NT2/D1 (cell line): ENCODE data around the gene APOA4.

Source experiments
- DNase-seq: peaks from one replicate; pipeline ENCODE4 v3.0.0-alpha.2; 2011; ENCODE audit warnings: low read depth, low spot score
- H3K27me3 ChIP-seq: 2 replicates; pipeline ENCODE4 v1.6.0; 2011; ENCODE audit warnings: mild to moderate bottlenecking; ENCODE audit not compliant: insufficient read length, insufficient read depth
- H3K36me3 ChIP-seq: 2 replicates; pipeline ENCODE4 v1.6.1; 2011; ENCODE audit warnings: mild to moderate bottlenecking, low read length, mixed read lengths; ENCODE audit not compliant: insufficient read depth, insufficient read length
- H3K4me1 ChIP-seq: 2 replicates; pipeline ENCODE4 v1.5.1; 2011; ENCODE audit not compliant: insufficient read depth, insufficient read length
- H3K4me3 ChIP-seq: 2 replicates; pipeline ENCODE4 v1.5.1; 2011; ENCODE audit warnings: low read depth; ENCODE audit not compliant: insufficient read length
- H3K9ac ChIP-seq: 2 replicates; pipeline ENCODE4 v1.6.0; 2011; ENCODE audit warnings: low read depth; ENCODE audit not compliant: insufficient read length
- H3K9me3 ChIP-seq: 2 replicates; pipeline ENCODE4 v1.5.1; 2011; ENCODE audit warnings: mild to moderate bottlenecking, low read length; ENCODE audit not compliant: insufficient read depth
- SUZ12 ChIP-seq: IDR thresholded peaks from 2 replicates; pipeline ENCODE4 v1.6.1; 2011; ENCODE audit not compliant: insufficient read length, insufficient read depth; ENCODE audit errors: extremely low read depth
- YY1 ChIP-seq: IDR thresholded peaks from 2 replicates; pipeline ENCODE4 v1.6.1; 2011; ENCODE audit not compliant: insufficient read length, insufficient read depth
- ZNF274 ChIP-seq: IDR thresholded peaks from 2 replicates; pipeline ENCODE4 v1.6.1; 2011; ENCODE audit warnings: mild to moderate bottlenecking, low read depth, low read length

Gene APOA4

DNA sequence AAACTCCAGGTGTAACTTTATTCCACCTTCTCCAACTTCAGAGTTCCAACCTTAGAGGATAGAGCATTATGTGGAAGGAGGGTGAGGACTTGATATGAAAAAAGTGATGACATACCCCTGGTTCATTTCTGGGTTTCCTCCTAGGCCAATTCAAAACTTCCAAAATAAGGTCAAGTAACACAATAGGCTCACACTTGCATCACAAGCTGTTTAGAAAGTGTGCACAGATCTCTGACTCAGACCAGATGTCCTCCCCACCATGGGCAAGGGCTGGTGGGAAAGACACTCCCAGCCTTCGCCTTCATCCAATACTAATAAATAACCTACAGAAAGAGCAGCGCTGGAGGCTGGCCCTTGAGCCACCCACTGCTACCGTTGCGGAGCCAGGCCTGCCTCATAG, 44.5 kb downstream of the APOA4 start:
- no peaks in the 10 kb centered on the region for H3K4me1 ChIP-seq
- no peak overlapping the region for H3K9ac ChIP-seq
- H3K9me3 ChIP-seq, result no peaks in the 10 kb centered on the region
- no peak overlapping the region for H3K4me3 ChIP-seq
- H3K36me3 ChIP-seq, result peaks cover 59% of the 10 kb centered on the region
- H3K27me3 ChIP-seq, result no peaks in the 10 kb centered on the region
- TF ChIP-seq ZNF274, result no peak
- TF ChIP-seq YY1, result no peak
- no peak for DNase-seq

- DNase-seq, result no peak
- H3K36me3 ChIP-seq, result peaks cover 45% of the 10 kb centered on the region
- no peak overlapping the region for H3K9ac ChIP-seq
- H3K9me3 ChIP-seq, result no peaks in the 10 kb centered on the region
- TF ChIP-seq SUZ12 (no peak), ZNF274 (no peak), YY1 (no peak)
- H3K27me3 ChIP-seq, result no peaks in the 10 kb centered on the region
- no peak overlapping the region for H3K4me3 ChIP-seq
- H3K4me1 ChIP-seq, result no peaks in the 10 kb centered on the region
Observed at GRCh38 chr11:116777056-116777455, 46.0 kb downstream of the APOA4 start.

GRCh38 chr11:116776522-116776984, 46.6 kb downstream of the APOA4 start:
- Histone ChIP-seq H3K9ac (no peak overlapping the region), H3K27me3 (no peaks in the 10 kb centered on the region), H3K4me3 (no peak overlapping the region), H3K4me1 (no peaks in the 10 kb centered on the region), H3K9me3 (no peaks in the 10 kb centered on the region), H3K36me3 (peaks cover 41% of the 10 kb centered on the region)
- no peak for DNase-seq
- no peak for TF ChIP-seq ZNF274
- TF ChIP-seq YY1, result no peak
- TF ChIP-seq SUZ12, result no peak

DNA sequence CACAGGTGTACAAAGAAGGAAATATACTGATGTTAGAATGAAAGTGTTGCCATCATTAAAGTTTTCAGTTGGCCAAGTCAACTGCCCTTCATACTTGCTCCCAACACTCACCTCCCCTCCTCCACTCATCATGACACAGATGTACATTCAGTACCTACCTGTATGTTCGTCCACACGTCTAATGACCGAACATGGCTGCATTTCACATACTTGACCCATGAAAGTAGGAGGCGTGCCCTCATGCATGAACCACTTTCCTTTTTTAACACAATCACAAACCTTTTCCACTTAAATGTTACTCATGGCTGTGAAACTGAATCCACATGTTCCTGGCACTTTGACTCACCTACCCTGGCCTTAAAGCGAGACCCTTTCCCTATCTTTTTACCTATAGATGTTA, 47.1 kb downstream of the APOA4 start:
- no peaks in the 10 kb centered on the region for H3K27me3 ChIP-seq
- no peak for TF ChIP-seq ZNF274
- no peak for TF ChIP-seq SUZ12
- no peak for TF ChIP-seq YY1
- no peak overlapping the region for H3K4me3 ChIP-seq
- peaks cover 38% of the 10 kb centered on the region for H3K36me3 ChIP-seq
- no peak overlapping the region for H3K9ac ChIP-seq
- DNase-seq, result no peak
- no peaks in the 10 kb centered on the region for H3K9me3 ChIP-seq
- H3K4me1 ChIP-seq, result no peaks in the 10 kb centered on the region

GRCh38 chr11:116774661-116775060, 48.4 kb downstream of the APOA4 start:
- H3K4me1 ChIP-seq, result no peaks in the 10 kb centered on the region
- no peaks in the 10 kb centered on the region for H3K9me3 ChIP-seq
- DNase-seq, result no peak
- peaks cover 32% of the 10 kb centered on the region for H3K36me3 ChIP-seq
- TF ChIP-seq SUZ12, result no peak
- TF ChIP-seq YY1, result no peak
- no peak for TF ChIP-seq ZNF274
- H3K4me3 ChIP-seq, result no peak overlapping the region
- H3K27me3 ChIP-seq, result no peaks in the 10 kb centered on the region
- no peak overlapping the region for H3K9ac ChIP-seq

DNA sequence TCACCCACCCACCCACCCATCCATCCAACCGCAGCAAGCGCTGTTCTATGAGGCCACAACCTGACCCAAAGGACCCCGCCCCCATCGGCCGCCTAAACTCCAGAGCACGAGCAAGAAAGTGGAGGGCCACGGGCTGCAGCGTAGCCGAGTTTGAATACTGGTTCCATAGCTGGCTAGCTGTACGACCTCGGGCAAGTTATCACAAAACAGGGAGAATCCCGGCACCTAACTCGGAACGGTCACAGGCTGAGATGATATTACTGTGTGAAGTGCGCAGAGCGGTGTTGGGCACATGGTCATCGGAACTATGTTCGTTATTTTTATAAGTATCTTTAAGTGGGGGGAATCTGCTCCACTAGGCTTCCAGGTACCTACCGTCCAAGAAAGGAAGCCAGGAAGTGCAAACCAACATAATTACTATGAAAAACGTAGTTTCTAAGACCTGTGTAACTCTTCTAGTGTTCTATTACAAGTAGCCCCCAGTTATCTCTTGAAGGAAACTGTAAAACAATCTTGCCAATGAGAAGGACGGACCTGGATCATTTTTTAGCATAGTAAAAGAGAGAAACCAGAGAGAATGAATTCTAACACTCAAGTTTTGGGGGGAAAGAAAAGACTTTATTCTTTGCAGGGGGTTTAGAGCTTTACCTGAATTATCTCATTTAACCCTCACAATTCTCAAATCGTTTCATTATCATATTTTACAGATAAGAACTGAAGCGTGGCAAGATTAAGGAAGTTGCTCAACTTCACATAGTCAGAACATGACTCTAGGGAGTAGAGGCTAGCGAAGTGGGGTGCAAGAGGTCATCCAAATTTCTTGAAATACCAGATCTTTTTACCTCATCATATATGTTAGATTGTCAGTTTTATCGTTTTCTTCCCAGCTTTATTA, 49.7 kb downstream of the APOA4 start:
- TF ChIP-seq ZNF274 (no peak), SUZ12 (no peak), YY1 (no peak)
- H3K9ac ChIP-seq, result peak overlapping the region; percentile 44
- peak overlapping the region; percentile 80 for H3K4me3 ChIP-seq
- peaks cover 29% of the 10 kb centered on the region for H3K36me3 ChIP-seq
- no peaks in the 10 kb centered on the region for H3K4me1 ChIP-seq
- no peaks in the 10 kb centered on the region for H3K27me3 ChIP-seq
- H3K9me3 ChIP-seq, result no peaks in the 10 kb centered on the region
- DNase-seq, result no peak

DNA sequence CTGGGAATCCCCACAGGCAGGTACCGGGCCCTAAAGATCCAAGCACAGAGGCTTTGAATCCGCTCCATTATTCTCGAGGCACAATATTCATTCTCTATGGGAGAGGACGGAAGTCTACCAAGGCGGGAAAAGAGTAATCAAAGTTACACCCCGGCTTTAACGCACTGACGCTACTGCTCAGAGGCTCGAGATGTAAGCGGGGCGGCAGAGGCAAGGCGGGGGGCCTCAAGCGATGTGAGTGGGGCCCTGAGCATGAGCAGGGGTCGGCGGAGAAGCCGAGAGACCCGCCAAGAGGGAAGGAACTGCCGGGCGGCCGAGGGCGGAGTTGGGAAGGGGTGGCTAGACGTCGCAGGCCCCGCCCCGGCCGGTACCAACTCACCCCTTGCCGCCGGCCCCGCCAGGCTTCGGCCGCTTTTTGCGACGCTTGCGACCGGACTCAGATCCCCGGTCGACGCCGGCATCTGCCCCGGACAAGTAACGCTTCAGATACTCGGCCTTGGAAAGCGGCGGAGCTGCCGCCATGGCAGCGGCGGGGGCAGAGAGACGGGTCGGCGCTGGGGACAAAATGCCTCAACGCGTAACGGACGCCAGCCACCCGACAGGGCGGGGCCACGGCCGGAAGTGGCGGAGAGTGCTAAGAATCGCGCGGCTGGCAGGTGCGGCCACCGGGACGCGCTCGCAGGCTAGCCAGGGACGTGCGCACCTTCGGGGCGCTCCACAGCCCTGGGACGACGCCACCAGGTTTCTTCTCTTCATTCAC, 50.5 kb downstream of the APOA4 start, which contains the start of gene BUD13:
Gene BUD13, minus strand, starts transcription at position 545 of the 760 bp plus-strand sequence. Its CDS starts 23 bp downstream, at position 522.
- Histone ChIP-seq H3K4me3 (peak within 1 kb of the TSS; percentile 80), H3K9ac (peak within 1 kb of the TSS; percentile 90), H3K9me3 (no peaks in the 10 kb centered on the region), H3K27me3 (no peaks in the 10 kb centered on the region), H3K36me3 (peaks cover 28% of the 10 kb centered on the region), H3K4me1 (no peaks in the 10 kb centered on the region)
- TF ChIP-seq YY1 (peak; percentile 59), SUZ12 (no peak)
- peak; percentile 84 for DNase-seq
